H9 (cell line): ENCODE results near the gene UBE2E1. TPM values are rescaled to one million over a fixed set of nuclear protein-coding genes. Genes with fewer than 3 reads are reported as not detected.

Source experiments
- DNase-seq: peaks from one replicate; pipeline ENCODE4 v3.0.0-alpha.2; 2017
- H2AFZ ChIP-seq: one replicate; pipeline ENCODE4 v1.6.1; 2013; ENCODE audit warnings: mild to moderate bottlenecking, low read length, control low read depth, moderate library complexity
- H2AK5ac ChIP-seq: 2 replicates; pipeline ENCODE4 v1.6.1; 2013; ENCODE audit warnings: low read length, control low read depth, mixed read lengths; ENCODE audit not compliant: insufficient read length
- H2BK120ac ChIP-seq: one replicate; pipeline ENCODE4 v1.6.1; 2013; ENCODE audit warnings: low read depth, mild to moderate bottlenecking, low read length, control low read depth, inconsistent platforms; ENCODE audit not compliant: poor library complexity, severe bottlenecking
- H2BK12ac ChIP-seq: 2 replicates; pipeline ENCODE4 v1.6.1; 2013; ENCODE audit warnings: low read length, control low read depth, mixed read lengths, low read depth; ENCODE audit not compliant: insufficient read length
- H2BK15ac ChIP-seq: 2 replicates; pipeline ENCODE4 v1.6.1; 2013; ENCODE audit warnings: low read depth, low read length, control low read depth
- H2BK20ac ChIP-seq: one replicate; pipeline ENCODE4 v1.6.1; 2013; ENCODE audit warnings: low read depth, mild to moderate bottlenecking, low read length, control low read depth, inconsistent platforms; ENCODE audit not compliant: poor library complexity, severe bottlenecking
- H2BK5ac ChIP-seq: 2 replicates; pipeline ENCODE4 v1.6.1; 2013; ENCODE audit warnings: low read length, control low read depth, mixed read lengths; ENCODE audit not compliant: insufficient read length
- H3K14ac ChIP-seq: 2 replicates; pipeline ENCODE4 v1.6.1; 2013; ENCODE audit warnings: low read length, control low read depth; ENCODE audit not compliant: insufficient read depth
- H3K18ac ChIP-seq: 2 replicates; pipeline ENCODE4 v1.6.1; 2013; ENCODE audit warnings: low read depth, mild to moderate bottlenecking, mixed read lengths, low read length, control low read depth; ENCODE audit not compliant: insufficient read length
- H3K23ac ChIP-seq: 2 replicates; pipeline ENCODE4 v1.6.1; 2013; ENCODE audit warnings: low read length, control low read depth, mixed read lengths, low read depth; ENCODE audit not compliant: insufficient read length
- H3K23me2 ChIP-seq: 2 replicates; pipeline ENCODE4 v1.6.1; 2013; ENCODE audit warnings: low read depth, mild to moderate bottlenecking, mixed read lengths, low read length, control low read depth; ENCODE audit not compliant: insufficient read length, poor library complexity, severe bottlenecking
- H3K27ac ChIP-seq: 2 replicates; pipeline ENCODE4 v1.5.1; 2013; ENCODE audit warnings: low read length, control low read depth, mixed read lengths, low read depth; ENCODE audit not compliant: insufficient read length
- H3K27me3 ChIP-seq: 2 replicates; pipeline ENCODE4 v1.6.1; 2013; ENCODE audit warnings: low read length, control low read depth, inconsistent platforms; ENCODE audit not compliant: insufficient read depth
- H3K4ac ChIP-seq: 2 replicates; pipeline ENCODE4 v1.6.1; 2013; ENCODE audit warnings: low read depth, mild to moderate bottlenecking, control low read depth, inconsistent platforms, low read length, moderate library complexity
- H3K4me1 ChIP-seq: 2 replicates; pipeline ENCODE4 v1.6.1; 2013; ENCODE audit warnings: low read length, control low read depth, inconsistent platforms; ENCODE audit not compliant: insufficient read depth
- H3K4me2 ChIP-seq: 2 replicates; pipeline ENCODE4 v1.6.1; 2013; ENCODE audit warnings: low read length, control low read depth, mixed read lengths; ENCODE audit not compliant: insufficient read length, insufficient read depth
- H3K56ac ChIP-seq: 2 replicates; pipeline ENCODE4 v1.6.1; 2013; ENCODE audit warnings: low read depth, mild to moderate bottlenecking, mixed read lengths, low read length, control low read depth; ENCODE audit not compliant: insufficient read length
- H3K79me1 ChIP-seq: 2 replicates; pipeline ENCODE4 v1.6.1; 2013; ENCODE audit warnings: low read depth, mild to moderate bottlenecking, moderate library complexity, low read length, control low read depth, inconsistent platforms; ENCODE audit not compliant: insufficient read depth, poor library complexity, severe bottlenecking
- H3K79me2 ChIP-seq: 2 replicates; pipeline ENCODE4 v1.6.1; 2013; ENCODE audit warnings: low read length, control low read depth, inconsistent platforms; ENCODE audit not compliant: insufficient read depth
- H3K9ac ChIP-seq: 2 replicates; pipeline ENCODE4 v1.6.1; 2013; ENCODE audit warnings: low read length, control low read depth, mixed read lengths; ENCODE audit not compliant: insufficient read length; ENCODE audit errors: extremely low read depth
- H3K9me3 ChIP-seq: one replicate; pipeline ENCODE4 v1.6.1; 2013; ENCODE audit warnings: low read depth, low read length, inconsistent platforms; ENCODE audit not compliant: control insufficient read depth
- H3T11ph ChIP-seq: one replicate; pipeline ENCODE4 v1.6.1; 2013; ENCODE audit warnings: mild to moderate bottlenecking, low read length, control low read depth, inconsistent platforms
- H4K20me1 ChIP-seq: one replicate; pipeline ENCODE4 v1.6.1; 2013; ENCODE audit not compliant: control insufficient read depth, insufficient read length, insufficient read depth
- H4K5ac ChIP-seq: 2 replicates; pipeline ENCODE4 v1.6.1; 2013; ENCODE audit warnings: low read depth, mild to moderate bottlenecking, mixed read lengths, low read length, control low read depth; ENCODE audit not compliant: insufficient read length
- H4K8ac ChIP-seq: replicated peaks from 2 replicates; pipeline ENCODE4 v1.6.1; 2013; ENCODE audit warnings: low read length, control low read depth, mixed read lengths, low read depth; ENCODE audit not compliant: insufficient read length
- H4K91ac ChIP-seq: 2 replicates; pipeline ENCODE4 v1.6.1; 2013; ENCODE audit warnings: low read depth, mild to moderate bottlenecking, moderate library complexity, mixed read lengths, low read length, control low read depth; ENCODE audit not compliant: insufficient read length
- H3K27ac Mint-ChIP-seq, 3 experiments: 2 replicates in 2 of 3; 3 replicates in 1 of 3; pipeline ENCODE4 v1.8.0; 2020 to 2021; ENCODE audit warnings: mixed read lengths in 3 of 3, mild to moderate bottlenecking in 1 of 3, moderate library complexity in 1 of 3
- H3K27me3 Mint-ChIP-seq: 2 replicates; pipeline ENCODE4 v1.8.0; 2021; ENCODE audit warnings: low read depth, mild to moderate bottlenecking, moderate library complexity, mixed read lengths
- H3K36me3 Mint-ChIP-seq, 3 experiments: 2 replicates in 2 of 3; 3 replicates in 1 of 3; pipeline ENCODE4 v1.8.0; 2020 to 2021; ENCODE audit warnings: low read depth in 3 of 3, mixed read lengths in 3 of 3; ENCODE audit not compliant: insufficient read depth in 1 of 3
- H3K4me1 Mint-ChIP-seq, 2 experiments: 2 replicates each; pipeline ENCODE4 v1.8.0; 2020; ENCODE audit warnings: mixed read lengths in 2 of 2
- H3K4me3 Mint-ChIP-seq, 2 experiments: 2 replicates in 1 of 2; 3 replicates in 1 of 2; pipeline ENCODE4 v1.8.0; 2020 to 2021; ENCODE audit warnings: mild to moderate bottlenecking in 2 of 2, mixed read lengths in 2 of 2, moderate library complexity in 1 of 2
- H3K9me3 Mint-ChIP-seq, 2 experiments: 2 replicates in 1 of 2; 3 replicates in 1 of 2; pipeline ENCODE4 v1.8.0; 2020; ENCODE audit warnings: mild to moderate bottlenecking in 2 of 2, mixed read lengths in 2 of 2, moderate library complexity in 1 of 2
- CTCF ChIP-seq: fragments of 200-600 bp; sonication (generic); conservative IDR thresholded peaks from 3 replicates; pipeline ENCODE4 v1.8.0; 2021; ENCODE audit warnings: antibody characterized with exemption, mild to moderate bottlenecking
- total RNA-seq: library from RNA; stranded (reverse); gene quantifications from 2 replicates; pipeline ENCODE4 v1.2.1, GENCODE V29; 2021

UBE2E1 gene
- total RNA-seq, 1 experiment from 2014 or later, result 142 TPM

- Histone ChIP-seq H4K8ac (no peak overlapping the region), H3K4me2 (no peak overlapping the region), H2BK20ac (no peak overlapping the region), H2BK15ac (no peak overlapping the region), H2BK5ac (no peak overlapping the region), H3K79me1 (no peaks in the 10 kb centered on the region), H2BK120ac (no peak overlapping the region), H4K20me1 (no peaks in the 10 kb centered on the region), H3K4me1 (peaks cover 5% of the 10 kb centered on the region; the same call in 1 of the 2 replicates), H3K27me3 (no peaks in the 10 kb centered on the region), H3K79me2 (peaks cover 12% of the 10 kb centered on the region; the same call in 1 of the 2 replicates), H3K4ac (no peak overlapping the region), H3K9ac (no peak overlapping the region), H2AK5ac (no peak overlapping the region), H3K14ac (no peak overlapping the region), H3K18ac (no peak overlapping the region), H4K5ac (no peak overlapping the region), H2AFZ (no peak overlapping the region), H4K91ac (no peak overlapping the region), H3K9me3 (no peaks in the 10 kb centered on the region), H2BK12ac (no peak overlapping the region), H3K56ac (no peak overlapping the region), H3K23ac (no peak overlapping the region), H3K27ac (no peak overlapping the region), H3T11ph (no peak overlapping the region), H3K23me2 (peaks cover 15% of the 10 kb centered on the region)
- no peak for TF ChIP-seq CTCF
- Mint-ChIP-seq H3K27ac (no peak overlapping the region), H3K9me3 (no peaks in the 10 kb centered on the region; a peak in 2 of 5 replicates), H3K4me3 (peak overlapping the region; percentile 93), H3K4me1 (peaks cover 55 to 57% of the 10 kb centered on the region in 2 experiments), H3K27me3 (no peaks in the 10 kb centered on the region), H3K36me3 (peaks cover 16 to 55% (median 46%) of the 10 kb centered on the region in 3 experiments; a peak in 6 of 7 replicates)
- no peak for DNase-seq
These were observed 6.2 kb downstream of the UBE2E1 start for GRCh38 chr3:23811919-23812318.
